Natural killer cell (primary cell): ENCODE results near the gene TMEM86A. TPM values are rescaled to one million over a fixed set of nuclear protein-coding genes. Genes with fewer than 3 reads are reported as not detected.

Source experiments
- ATAC-seq, 3 donors: fragments of 150-1000 bp in 2 of 3; fragments of 200-7000 bp in 1 of 3; cut with Tn5 transposase; 1 replicate in 1 of 3; 2 replicates in 2 of 3; pipeline ENCODE4 v1.10.0; 2021; ENCODE audit warnings: mild to moderate bottlenecking in 2 of 3, moderate library complexity in 2 of 3
- DNase-seq, 2 donors: peaks; one replicate each; pipeline versions ENCODE4 v3.0.0 to v3.0.0-alpha.2; 2013 to 2021; ENCODE audit warnings: mixed read lengths in 1 of 2
- H3K27ac ChIP-seq: one replicate; pipeline ENCODE4 v1.5.1; 2013; ENCODE audit warnings: mild to moderate bottlenecking, low read length
- H3K27me3 ChIP-seq: one replicate; pipeline ENCODE4 v1.6.1; 2013; ENCODE audit warnings: low read length; ENCODE audit not compliant: control insufficient read depth, insufficient read depth
- H3K36me3 ChIP-seq: one replicate; pipeline ENCODE4 v1.6.1; 2013; ENCODE audit warnings: low read length; ENCODE audit not compliant: control insufficient read depth, insufficient read depth
- H3K4me1 ChIP-seq: one replicate; pipeline ENCODE4 v1.6.1; 2013; ENCODE audit warnings: low read length; ENCODE audit not compliant: control insufficient read depth, insufficient read depth
- H3K4me3 ChIP-seq: one replicate; pipeline ENCODE4 v1.5.1; 2013; ENCODE audit warnings: low read length
- H3K9me3 ChIP-seq: one replicate; pipeline ENCODE4 v1.6.1; 2013; ENCODE audit warnings: low read length; ENCODE audit not compliant: control insufficient read depth, insufficient read depth
- H3K27ac Mint-ChIP-seq, 2 donors: one replicate each; pipeline ENCODE4 v1.8.0; 2022; ENCODE audit warnings: mild to moderate bottlenecking in 2 of 2, mixed read lengths in 2 of 2, moderate library complexity in 1 of 2
- H3K27me3 Mint-ChIP-seq, 2 donors: one replicate each; pipeline ENCODE4 v1.8.0; 2022; ENCODE audit warnings: low read depth in 2 of 2, mixed read lengths in 2 of 2
- H3K36me3 Mint-ChIP-seq: one replicate; pipeline ENCODE4 v1.8.0; 2022; ENCODE audit warnings: mixed read lengths
- H3K4me1 Mint-ChIP-seq, 2 donors: one replicate each; pipeline ENCODE4 v1.8.0; 2022; ENCODE audit warnings: mixed read lengths in 2 of 2
- H3K4me3 Mint-ChIP-seq: one replicate; pipeline ENCODE4 v1.8.0; 2022; ENCODE audit warnings: mild to moderate bottlenecking, moderate library complexity, mixed read lengths
- H3K9me3 Mint-ChIP-seq, 2 donors: one replicate each; pipeline ENCODE4 v1.8.0; 2022; ENCODE audit warnings: mixed read lengths in 2 of 2
- WGBS: methylation state at CpG from one replicate; pipeline ENCODE4 v1.1.7; 2013; ENCODE audit warnings: missing lambda C conversion rate; ENCODE audit not compliant: insufficient coverage; 5-methylcytosine and 5-hydroxymethylcytosine counted together
- intact Hi-C: fragments of 100-400 bp; cut with micrococcal nuclease; formaldehyde crosslinking; loops from one replicate; pipeline ENCODE4 v1.14.2; 2022
- total RNA-seq, 4 donors: library from RNA; stranded (reverse); fragments of 120-200 nt in 1 of 4; gene quantifications; one replicate each; pipeline versions ENCODE4 v1.2.3 to v1.2.4, GENCODE V29; 2013 to 2022
- TF ChIP-seq, protein P1 (sequence below): fragments of 200-600 bp; IDR thresholded peaks from one replicate; pipeline ENCODE4 v1.8.0; 2022; ENCODE audit warnings: antibody characterized with exemption

Gene TMEM86A, protein sequence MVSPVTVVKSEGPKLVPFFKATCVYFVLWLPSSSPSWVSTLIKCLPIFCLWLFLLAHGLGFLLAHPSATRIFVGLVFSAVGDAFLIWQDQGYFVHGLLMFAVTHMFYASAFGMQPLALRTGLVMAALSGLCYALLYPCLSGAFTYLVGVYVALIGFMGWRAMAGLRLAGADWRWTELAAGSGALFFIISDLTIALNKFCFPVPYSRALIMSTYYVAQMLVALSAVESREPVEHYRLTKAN
- 1 to 10 TPM; 3.1 to 9.3 (median 9.0) TPM for total RNA-seq
- 2.4 TPM for total RNA-seq (2013)

GRCh38 chr11:18698341-18699268, at the start of gene TMEM86A:
Gene TMEM86A (plus strand): TSS chr11:18698779. CDS start chr11:18698887, 108 bp downstream.
- no peaks in the 10 kb centered on the region for H3K9me3 Mint-ChIP-seq
- Histone ChIP-seq H3K27ac (peak within 1 kb of the TSS; percentile 42), H3K27me3 (no peaks in the 10 kb centered on the region), H3K36me3 (no peaks in the 10 kb centered on the region), H3K4me3 (peak within 1 kb of the TSS; percentile 48), H3K9me3 (no peaks in the 10 kb centered on the region), H3K4me1 (peaks cover 18% of the 10 kb centered on the region)
- H3K4me1 Mint-ChIP-seq = peaks cover 12 to 32% of the 10 kb centered on the region in 2 donors
- TF ChIP-seq, protein P1, sequence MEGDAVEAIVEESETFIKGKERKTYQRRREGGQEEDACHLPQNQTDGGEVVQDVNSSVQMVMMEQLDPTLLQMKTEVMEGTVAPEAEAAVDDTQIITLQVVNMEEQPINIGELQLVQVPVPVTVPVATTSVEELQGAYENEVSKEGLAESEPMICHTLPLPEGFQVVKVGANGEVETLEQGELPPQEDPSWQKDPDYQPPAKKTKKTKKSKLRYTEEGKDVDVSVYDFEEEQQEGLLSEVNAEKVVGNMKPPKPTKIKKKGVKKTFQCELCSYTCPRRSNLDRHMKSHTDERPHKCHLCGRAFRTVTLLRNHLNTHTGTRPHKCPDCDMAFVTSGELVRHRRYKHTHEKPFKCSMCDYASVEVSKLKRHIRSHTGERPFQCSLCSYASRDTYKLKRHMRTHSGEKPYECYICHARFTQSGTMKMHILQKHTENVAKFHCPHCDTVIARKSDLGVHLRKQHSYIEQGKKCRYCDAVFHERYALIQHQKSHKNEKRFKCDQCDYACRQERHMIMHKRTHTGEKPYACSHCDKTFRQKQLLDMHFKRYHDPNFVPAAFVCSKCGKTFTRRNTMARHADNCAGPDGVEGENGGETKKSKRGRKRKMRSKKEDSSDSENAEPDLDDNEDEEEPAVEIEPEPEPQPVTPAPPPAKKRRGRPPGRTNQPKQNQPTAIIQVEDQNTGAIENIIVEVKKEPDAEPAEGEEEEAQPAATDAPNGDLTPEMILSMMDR = no peak
- peaks cover 3 to 5% of the 10 kb centered on the region in 2 donors for H3K27me3 Mint-ChIP-seq
- DNase-seq = peak; percentile 94 to 95
- H3K36me3 Mint-ChIP-seq = no peaks in the 10 kb centered on the region
- intact Hi-C loops = loop anchor here (1.0 kb wide), 1 partner anchor 64 kb away; the partner anchor contains the start of gene SPTY2D1
- ATAC-seq = peak; percentile 98
- peak within 1 kb of the TSS; percentile 85 to 87 for H3K27ac Mint-ChIP-seq
- WGBS = 1% methylated on average over 98 of the region's 98 CpGs
- peak within 1 kb of the TSS; percentile 88 for H3K4me3 Mint-ChIP-seq

- no peaks in the 10 kb centered on the region for H3K36me3 ChIP-seq
- no peak overlapping the region for H3K27ac Mint-ChIP-seq
- H3K4me3 ChIP-seq = no peak overlapping the region
- TF ChIP-seq, protein P1 = no peak
- H3K4me1 ChIP-seq = no peaks in the 10 kb centered on the region
- 95% methylated on average over 3 of the region's 4 CpGs for WGBS
- DNase-seq = no peak
- no peaks in the 10 kb centered on the region for H3K27me3 ChIP-seq
- intact Hi-C loops = no loop called here
- H3K4me1 Mint-ChIP-seq = no peaks in the 10 kb centered on the region
- H3K36me3 Mint-ChIP-seq = no peaks in the 10 kb centered on the region
- no peak overlapping the region for H3K4me3 Mint-ChIP-seq
- no peak for ATAC-seq
- H3K27me3 Mint-ChIP-seq = no peaks in the 10 kb centered on the region
- H3K9me3 Mint-ChIP-seq = no peaks in the 10 kb centered on the region
- no peak overlapping the region for H3K27ac ChIP-seq
- H3K9me3 ChIP-seq = no peaks in the 10 kb centered on the region
These were observed 48.2 kb upstream of the TMEM86A start for GRCh38 chr11:18650353-18650752.

DNA sequence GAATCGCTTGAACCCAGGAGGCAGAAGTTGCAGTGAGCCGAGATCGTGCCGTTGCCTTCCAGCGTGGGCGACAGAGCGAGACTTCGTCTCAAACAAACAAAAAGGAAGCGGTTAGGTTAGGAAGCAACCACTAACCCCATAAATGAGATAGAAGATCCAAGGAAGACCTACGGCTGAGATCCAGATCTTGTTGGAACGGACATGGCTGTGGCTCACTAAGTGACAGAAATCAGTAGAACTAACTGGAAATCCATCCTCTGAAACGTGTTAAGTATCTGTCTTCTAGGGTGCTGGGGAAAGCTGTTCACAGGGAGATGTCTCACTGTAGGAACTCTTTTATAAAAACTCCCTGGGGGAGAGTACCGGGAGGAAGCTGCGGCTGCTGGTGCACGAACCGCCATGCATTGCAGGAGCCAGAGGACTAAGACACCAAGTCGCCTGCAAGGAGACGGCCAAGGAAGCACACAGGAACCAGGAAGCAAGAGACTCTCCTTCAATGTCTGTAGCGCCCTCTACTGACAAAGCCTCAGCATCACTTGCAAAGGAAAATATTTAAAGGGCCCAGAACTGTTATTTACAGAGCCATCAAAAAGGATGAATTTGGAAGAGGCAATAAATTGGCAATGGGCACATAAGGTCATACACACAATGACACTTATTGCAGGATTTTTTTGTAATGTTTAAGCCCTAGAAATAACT, 47.6 kb upstream of the TMEM86A start:
- Mint-ChIP-seq H3K27ac (no peak overlapping the region), H3K36me3 (no peaks in the 10 kb centered on the region), H3K9me3 (no peaks in the 10 kb centered on the region), H3K4me3 (no peak overlapping the region), H3K4me1 (no peaks in the 10 kb centered on the region), H3K27me3 (no peaks in the 10 kb centered on the region)
- no peaks in the 10 kb centered on the region for H3K36me3 ChIP-seq
- H3K9me3 ChIP-seq = no peaks in the 10 kb centered on the region
- TF ChIP-seq, protein P1 = peak; percentile 34
- intact Hi-C loops = no loop called here
- DNase-seq (peak in 1 of 2 donors; percentile 73), ATAC-seq (peak; percentile 57 to 64 (median 58))
- 82% methylated on average over 19 of the region's 19 CpGs for WGBS
- no peak overlapping the region for H3K4me3 ChIP-seq
- H3K4me1 ChIP-seq = no peaks in the 10 kb centered on the region
- H3K27me3 ChIP-seq = no peaks in the 10 kb centered on the region
- no peak overlapping the region for H3K27ac ChIP-seq
